GM03348 (cell line): ENCODE results near the gene GCM1.
"Not testable (repeated sequence)": the region's sequence is repeated elsewhere in the genome, so short reads cannot be mapped to it uniquely, and the experiment has no call there.

Source experiments
- DNase-seq: peaks from one replicate; pipeline ENCODE4 v3.0.0; 2012; ENCODE audit warnings: low spot score

The GCM1 gene

GRCh38 chr6:53148684-53149083 is at the start of gene GCM1:
TSS of gene GCM1 (minus strand) at chr6:53148841. CDS start at chr6:53145632, 3,209 bp downstream.
- DNase-seq = no peak

- DNase-seq = no peak
These were observed 48.9 kb upstream of the GCM1 start for GRCh38 chr6:53197553-53197952.

GRCh38 chr6:53195048-53195447 is 46.4 kb upstream of the GCM1 start:
- no peak for DNase-seq

- no peak for DNase-seq
These were observed 44.1 kb upstream of the GCM1 start for GRCh38 chr6:53192682-53193188.

GRCh38 chr6:53189554-53189953 is 40.9 kb upstream of the GCM1 start:
- peak; percentile 60 for DNase-seq

GRCh38 chr6:53188833-53189232 is 40.2 kb upstream of the GCM1 start:
- DNase-seq = no peak

- no peak for DNase-seq
These were observed 32.0 kb upstream of the GCM1 start for GRCh38 chr6:53180678-53181077.

- no peak for DNase-seq
These were observed 31.5 kb upstream of the GCM1 start for GRCh38 chr6:53179961-53180651.

- no peak for DNase-seq
These were observed 30.3 kb upstream of the GCM1 start for GRCh38 chr6:53178837-53179432.

GRCh38 chr6:53175027-53175426 is 26.4 kb upstream of the GCM1 start:
- DNase-seq = no peak

- no peak for DNase-seq
These were observed 23.8 kb upstream of the GCM1 start for GRCh38 chr6:53172468-53172803.

GRCh38 chr6:53171605-53172467 is 23.2 kb upstream of the GCM1 start:
- peak; percentile 92 for DNase-seq

GRCh38 chr6:53168516-53169267 is 20.1 kb upstream of the GCM1 start:
- DNase-seq = peak; percentile 72

- DNase-seq = no peak
These were observed 16.7 kb upstream of the GCM1 start for GRCh38 chr6:53165293-53165692.

- no peak for DNase-seq
These were observed 14.0 kb upstream of the GCM1 start for GRCh38 chr6:53162606-53163005.

GRCh38 chr6:53161481-53162009 is 12.9 kb upstream of the GCM1 start:
- peak; percentile 12 for DNase-seq

- DNase-seq = peak; percentile 20
These were observed 10.9 kb upstream of the GCM1 start for GRCh38 chr6:53159558-53159957.

GRCh38 chr6:53158076-53158475 is 9.4 kb upstream of the GCM1 start:
- DNase-seq = not testable (repeated sequence)

GRCh38 chr6:53155279-53155678 is 6.6 kb upstream of the GCM1 start:
- not testable (repeated sequence) for DNase-seq

GRCh38 chr6:53154794-53155193 is 6.2 kb upstream of the GCM1 start:
- DNase-seq = no peak

GRCh38 chr6:53154071-53154470 is 5.4 kb upstream of the GCM1 start:
- DNase-seq = no peak

GRCh38 chr6:53152576-53152975 is 3.9 kb upstream of the GCM1 start:
- DNase-seq = no peak
